ENCODE results near the gene B4GALT1. TPM values are rescaled to one million over a fixed set of nuclear protein-coding genes. Genes with fewer than 3 reads are reported as not detected.

B4GALT1 gene, protein sequence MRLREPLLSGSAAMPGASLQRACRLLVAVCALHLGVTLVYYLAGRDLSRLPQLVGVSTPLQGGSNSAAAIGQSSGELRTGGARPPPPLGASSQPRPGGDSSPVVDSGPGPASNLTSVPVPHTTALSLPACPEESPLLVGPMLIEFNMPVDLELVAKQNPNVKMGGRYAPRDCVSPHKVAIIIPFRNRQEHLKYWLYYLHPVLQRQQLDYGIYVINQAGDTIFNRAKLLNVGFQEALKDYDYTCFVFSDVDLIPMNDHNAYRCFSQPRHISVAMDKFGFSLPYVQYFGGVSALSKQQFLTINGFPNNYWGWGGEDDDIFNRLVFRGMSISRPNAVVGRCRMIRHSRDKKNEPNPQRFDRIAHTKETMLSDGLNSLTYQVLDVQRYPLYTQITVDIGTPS
- 18.2 and 24.1 TPM in 2 replicates for total RNA-seq
- polyA plus RNA-seq: 51.9 and 64.8 TPM in 2 replicates
- polyA plus RNA-seq (2012): 51.1 and 64.0 TPM in 2 replicates
- polyA minus RNA-seq (ENCODE audit: low replicate concordance): 125 and 129 TPM in 2 replicates

DNA sequence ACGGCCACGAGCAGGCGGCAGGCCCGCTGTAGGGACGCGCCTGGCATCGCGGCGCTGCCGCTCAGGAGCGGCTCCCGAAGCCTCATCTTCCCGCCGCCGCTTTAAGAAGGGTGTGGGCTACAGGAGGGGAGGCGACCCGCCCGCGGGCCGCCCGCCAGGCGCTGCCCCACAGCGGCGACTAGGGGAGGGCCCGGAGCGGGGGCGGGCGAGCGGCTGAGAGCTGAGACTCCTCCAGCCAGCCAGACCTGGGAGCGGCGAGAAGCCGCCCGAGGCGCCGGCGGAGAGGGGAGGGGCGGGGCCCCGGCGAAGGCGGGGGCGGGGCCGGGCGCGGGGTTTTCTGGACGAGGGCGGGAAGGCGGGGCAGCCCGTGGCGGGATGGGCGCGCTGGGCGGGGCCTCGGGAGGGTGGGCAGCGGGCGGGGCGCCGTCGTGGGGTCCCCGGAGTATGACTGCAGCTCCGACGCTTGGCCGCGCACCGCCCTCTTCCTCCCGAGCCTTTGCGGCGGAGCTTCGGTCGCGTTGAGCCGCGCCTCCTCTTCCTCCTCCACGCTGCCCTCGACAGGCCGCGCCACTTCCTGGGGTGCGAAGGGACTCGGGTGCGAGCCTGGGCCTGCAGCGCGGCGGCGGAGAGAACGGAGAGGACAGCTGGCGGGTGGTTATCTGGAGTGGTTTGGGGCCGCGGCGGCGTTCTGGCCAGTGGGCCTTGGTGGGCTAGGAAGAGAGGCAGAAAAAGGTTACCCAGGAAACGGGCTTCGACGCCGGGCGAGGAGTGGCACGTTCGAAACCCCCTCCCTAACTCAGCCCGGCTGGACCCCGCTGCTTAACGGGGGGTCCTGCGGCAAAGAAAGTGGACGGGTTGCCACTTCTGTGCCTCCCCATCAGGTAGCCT, at the start of gene B4GALT1:
Gene B4GALT1 (minus strand): TSS at position 253 of the 888 bp plus-strand sequence. CDS start 167 bp downstream, at position 86.
- Histone ChIP-seq H3K27me3 (ENCODE audit: control insufficient read depth, insufficient read depth, low read length) (no peaks in the 10 kb centered on the region), H3K4me2 (ENCODE audit: extremely low read depth, insufficient read depth, low read length) (peak within 1 kb of the TSS; percentile 97), H3K4me3 (replicated peaks in 1 of 4; ENCODE audit: control extremely low read depth in 1 of 4, insufficient read depth in 1 of 4, low read depth in 3 of 4, low read length in 4 of 4) (peak within 1 kb of the TSS; percentile 80 to 98 (median 86)), H3K27ac (ENCODE audit: insufficient read depth, low read length) (peak within 1 kb of the TSS; percentile 91), H3K79me2 (ENCODE audit: control insufficient read depth, insufficient read depth, low read length) (peaks cover 47% of the 10 kb centered on the region), H3K36me3 (ENCODE audit: control insufficient read depth, insufficient read depth, low read length) (no peaks in the 10 kb centered on the region), H3K4me1 (ENCODE audit: control insufficient read depth, extremely low read depth, insufficient read depth, low read length) (peaks cover 15% of the 10 kb centered on the region), H3K9ac (ENCODE audit: insufficient read depth, low read length) (peak within 1 kb of the TSS; percentile 90), H3K9me3 (ENCODE audit: control insufficient read depth, insufficient read depth, low read depth, low read length) (no peaks in the 10 kb centered on the region), H4K20me1 (ENCODE audit: control insufficient read depth, extremely low read depth, insufficient read depth, low read length) (no peaks in the 10 kb centered on the region), H2AFZ (ENCODE audit: low read length) (peak within 1 kb of the TSS; percentile 58)
- DNase-seq (ENCODE audit: low read depth in 2 of 2): peak; percentile 92 to 94
- no peak for TF ChIP-seq EZH2 (IDR thresholded peaks at IDR 0.05; ENCODE audit: low read length, missing control alignments)
- TF ChIP-seq, protein P1, sequence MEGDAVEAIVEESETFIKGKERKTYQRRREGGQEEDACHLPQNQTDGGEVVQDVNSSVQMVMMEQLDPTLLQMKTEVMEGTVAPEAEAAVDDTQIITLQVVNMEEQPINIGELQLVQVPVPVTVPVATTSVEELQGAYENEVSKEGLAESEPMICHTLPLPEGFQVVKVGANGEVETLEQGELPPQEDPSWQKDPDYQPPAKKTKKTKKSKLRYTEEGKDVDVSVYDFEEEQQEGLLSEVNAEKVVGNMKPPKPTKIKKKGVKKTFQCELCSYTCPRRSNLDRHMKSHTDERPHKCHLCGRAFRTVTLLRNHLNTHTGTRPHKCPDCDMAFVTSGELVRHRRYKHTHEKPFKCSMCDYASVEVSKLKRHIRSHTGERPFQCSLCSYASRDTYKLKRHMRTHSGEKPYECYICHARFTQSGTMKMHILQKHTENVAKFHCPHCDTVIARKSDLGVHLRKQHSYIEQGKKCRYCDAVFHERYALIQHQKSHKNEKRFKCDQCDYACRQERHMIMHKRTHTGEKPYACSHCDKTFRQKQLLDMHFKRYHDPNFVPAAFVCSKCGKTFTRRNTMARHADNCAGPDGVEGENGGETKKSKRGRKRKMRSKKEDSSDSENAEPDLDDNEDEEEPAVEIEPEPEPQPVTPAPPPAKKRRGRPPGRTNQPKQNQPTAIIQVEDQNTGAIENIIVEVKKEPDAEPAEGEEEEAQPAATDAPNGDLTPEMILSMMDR (conservative IDR thresholded peaks at IDR 0.05 in 1 of 2, IDR thresholded peaks at IDR 0.05 in 1 of 2; ENCODE audit: low read depth in 1 of 2, low read length in 2 of 2): no peak

DNA sequence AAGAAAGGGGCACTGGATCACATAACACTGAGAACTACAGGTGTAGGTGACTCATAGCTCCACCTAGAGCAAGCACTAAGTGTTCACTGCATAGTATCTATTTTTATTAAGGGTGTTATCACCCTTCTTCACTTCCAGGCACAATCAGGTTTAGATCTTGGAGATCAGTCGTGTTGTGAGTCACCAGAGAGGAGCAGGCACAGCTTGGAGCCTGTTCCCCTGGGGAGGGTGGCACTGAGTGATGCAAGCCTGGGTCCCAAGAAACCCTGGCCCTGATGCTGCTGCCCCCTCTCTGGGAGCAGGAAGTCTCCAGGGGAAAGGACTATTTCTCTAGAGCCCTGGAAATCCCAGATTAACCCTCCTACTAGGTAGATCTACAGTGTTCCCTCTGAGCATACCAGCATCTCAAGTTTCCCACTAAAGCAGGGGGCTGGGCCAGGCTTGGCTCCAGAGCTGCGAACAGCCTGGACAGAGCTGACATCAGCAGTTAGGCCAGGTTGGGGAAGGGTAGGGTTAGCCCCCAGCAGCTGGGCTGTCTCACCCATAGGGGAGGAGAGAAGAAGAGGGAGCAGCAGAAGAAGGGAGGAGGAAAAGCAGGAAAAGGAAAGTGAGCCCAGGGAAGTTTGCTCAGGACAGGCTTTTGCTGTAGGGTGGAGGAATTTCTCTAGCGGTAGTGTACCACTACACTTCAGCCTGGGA, 44.7 kb upstream of the B4GALT1 start:
- H3K4me2 ChIP-seq (ENCODE audit: extremely low read depth, insufficient read depth, low read length): no peak overlapping the region
- H3K27ac ChIP-seq (ENCODE audit: insufficient read depth, low read length): no peak overlapping the region
- H3K36me3 ChIP-seq (ENCODE audit: control insufficient read depth, insufficient read depth, low read length): no peaks in the 10 kb centered on the region
- no peaks in the 10 kb centered on the region for H3K9me3 ChIP-seq (ENCODE audit: control insufficient read depth, insufficient read depth, low read depth, low read length)
- H3K27me3 ChIP-seq (ENCODE audit: control insufficient read depth, insufficient read depth, low read length): peaks cover 17% of the 10 kb centered on the region
- H3K9ac ChIP-seq (ENCODE audit: insufficient read depth, low read length): no peak overlapping the region
- no peaks in the 10 kb centered on the region for H4K20me1 ChIP-seq (ENCODE audit: control insufficient read depth, extremely low read depth, insufficient read depth, low read length)
- H3K4me3 ChIP-seq (replicated peaks in 1 of 4; ENCODE audit: control extremely low read depth in 1 of 4, insufficient read depth in 1 of 4, low read depth in 3 of 4, low read length in 4 of 4): no peak overlapping the region
- no peak overlapping the region for H2AFZ ChIP-seq (ENCODE audit: low read length)
- H3K4me1 ChIP-seq (ENCODE audit: control insufficient read depth, extremely low read depth, insufficient read depth, low read length): no peaks in the 10 kb centered on the region
- TF ChIP-seq EZH2 (IDR thresholded peaks at IDR 0.05; ENCODE audit: low read length, missing control alignments): no peak
- TF ChIP-seq, protein P1 (conservative IDR thresholded peaks at IDR 0.05 in 1 of 2, IDR thresholded peaks at IDR 0.05 in 1 of 2; ENCODE audit: low read depth in 1 of 2, low read length in 2 of 2): no peak
- peak; percentile 19 to 58 for DNase-seq (ENCODE audit: low read depth in 2 of 2)
- no peaks in the 10 kb centered on the region for H3K79me2 ChIP-seq (ENCODE audit: control insufficient read depth, insufficient read depth, low read length)
